Measurements from ENCODE around the gene KIF13A. TPM values are rescaled to one million over a fixed set of nuclear protein-coding genes. Genes with fewer than 3 reads are reported as not detected.
"Not testable (repeated sequence)": the region's sequence is repeated elsewhere in the genome, so short reads cannot be mapped to it uniquely, and the experiment has no call there.

The KIF13A gene
- total RNA-seq, 1 experiment from 2014 or later, result 0.07 TPM

GRCh38 chr6:17957904-17958620 is 29.4 kb downstream of the KIF13A start:
- no peaks in the 10 kb centered on the region for H3K4me1 ChIP-seq (ENCODE audit: low read length)
- no peaks in the 10 kb centered on the region for H3K9me3 ChIP-seq (ENCODE audit: low read length)
- no peaks in the 10 kb centered on the region for H3K9me2 ChIP-seq (replicated peaks; ENCODE audit: insufficient read depth, low read length)
- H3K27me3 ChIP-seq (ENCODE audit: low read length), result no peaks in the 10 kb centered on the region
- no peak overlapping the region for H3K4me2 ChIP-seq (ENCODE audit: low read depth, low read length, poor library complexity, severe bottlenecking)
- DNase-seq, result no peak
- H3K9ac ChIP-seq (ENCODE audit: low read length), result no peak overlapping the region
- no peak overlapping the region for H3K4me3 ChIP-seq (ENCODE audit: low read length)
- no peak overlapping the region for H3K27ac ChIP-seq (ENCODE audit: low read length)
- no peaks in the 10 kb centered on the region for H4K20me1 ChIP-seq (ENCODE audit: insufficient read depth, low read depth, low read length)
- H2AFZ ChIP-seq (ENCODE audit: low read length), result no peak overlapping the region
- H3K36me3 ChIP-seq (ENCODE audit: insufficient read depth, low read length), result no peaks in the 10 kb centered on the region
- H3K79me2 ChIP-seq (ENCODE audit: low read length), result no peaks in the 10 kb centered on the region

DNA sequence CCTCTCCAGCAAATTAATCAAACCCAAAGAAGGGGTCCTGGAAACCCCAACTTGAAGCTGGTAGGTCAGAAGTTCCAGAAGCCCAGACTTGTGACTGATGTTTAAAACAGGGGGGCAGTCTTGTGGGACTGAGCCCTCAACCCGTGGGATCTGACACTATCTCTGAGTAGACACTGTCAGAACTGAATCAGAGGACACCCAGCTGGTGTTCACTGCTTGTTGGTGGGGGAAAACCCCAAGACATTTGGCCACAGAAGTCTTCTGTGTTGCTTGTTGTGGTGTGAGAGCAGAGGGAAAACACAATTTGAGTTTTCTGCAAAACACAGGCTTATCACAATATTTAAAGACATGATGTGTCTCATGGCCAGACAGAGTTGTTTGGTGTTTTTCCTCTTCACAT is 29.9 kb downstream of the KIF13A start:
- Histone ChIP-seq H4K20me1 (ENCODE audit: insufficient read depth, low read depth, low read length) (no peaks in the 10 kb centered on the region), H3K4me2 (ENCODE audit: low read depth, low read length, poor library complexity, severe bottlenecking) (no peak overlapping the region), H3K27me3 (ENCODE audit: low read length) (no peaks in the 10 kb centered on the region), H2AFZ (ENCODE audit: low read length) (no peak overlapping the region), H3K9ac (ENCODE audit: low read length) (no peak overlapping the region), H3K27ac (ENCODE audit: low read length) (no peak overlapping the region), H3K9me2 (replicated peaks; ENCODE audit: insufficient read depth, low read length) (no peaks in the 10 kb centered on the region), H3K4me1 (ENCODE audit: low read length) (no peaks in the 10 kb centered on the region), H3K79me2 (ENCODE audit: low read length) (no peaks in the 10 kb centered on the region), H3K4me3 (ENCODE audit: low read length) (no peak overlapping the region), H3K9me3 (ENCODE audit: low read length) (no peaks in the 10 kb centered on the region), H3K36me3 (ENCODE audit: insufficient read depth, low read length) (no peaks in the 10 kb centered on the region)
- no peak for DNase-seq

DNA sequence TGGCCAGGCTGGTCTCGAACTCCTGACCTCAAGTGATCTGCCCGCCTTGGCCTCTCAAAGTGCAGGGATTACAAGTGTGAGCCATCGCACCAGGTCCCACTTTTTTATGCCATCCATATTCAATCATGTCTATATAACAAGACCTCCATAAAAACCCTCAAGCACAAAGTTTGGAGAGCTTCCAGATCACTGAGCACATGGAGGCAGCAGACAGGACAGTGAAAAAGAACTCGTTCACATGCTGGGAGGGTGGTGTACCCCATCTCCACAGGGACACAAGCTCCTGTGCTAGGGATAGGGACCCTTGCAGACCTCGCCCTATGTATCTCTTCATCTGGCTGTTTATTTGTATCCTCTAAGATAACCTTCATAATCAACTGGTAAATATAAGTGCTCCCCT is 30.3 kb downstream of the KIF13A start:
- H3K27ac ChIP-seq (ENCODE audit: low read length), result no peak overlapping the region
- H3K27me3 ChIP-seq (ENCODE audit: low read length), result no peaks in the 10 kb centered on the region
- H3K36me3 ChIP-seq (ENCODE audit: insufficient read depth, low read length), result no peaks in the 10 kb centered on the region
- no peaks in the 10 kb centered on the region for H3K4me1 ChIP-seq (ENCODE audit: low read length)
- H3K4me3 ChIP-seq (ENCODE audit: low read length), result no peak overlapping the region
- H3K9me3 ChIP-seq (ENCODE audit: low read length), result no peaks in the 10 kb centered on the region
- DNase-seq, result no peak
- H4K20me1 ChIP-seq (ENCODE audit: insufficient read depth, low read depth, low read length), result no peaks in the 10 kb centered on the region
- no peak overlapping the region for H3K9ac ChIP-seq (ENCODE audit: low read length)
- no peak overlapping the region for H2AFZ ChIP-seq (ENCODE audit: low read length)
- H3K9me2 ChIP-seq (replicated peaks; ENCODE audit: insufficient read depth, low read length), result no peaks in the 10 kb centered on the region
- H3K4me2 ChIP-seq (ENCODE audit: low read depth, low read length, poor library complexity, severe bottlenecking), result no peak overlapping the region
- H3K79me2 ChIP-seq (ENCODE audit: low read length), result no peaks in the 10 kb centered on the region

- no peaks in the 10 kb centered on the region for H3K9me3 ChIP-seq (ENCODE audit: low read length)
- H3K4me2 ChIP-seq (ENCODE audit: low read depth, low read length, poor library complexity, severe bottlenecking), result no peak overlapping the region
- no peaks in the 10 kb centered on the region for H3K79me2 ChIP-seq (ENCODE audit: low read length)
- no peaks in the 10 kb centered on the region for H3K9me2 ChIP-seq (replicated peaks; ENCODE audit: insufficient read depth, low read length)
- no peak overlapping the region for H3K27ac ChIP-seq (ENCODE audit: low read length)
- H4K20me1 ChIP-seq (ENCODE audit: insufficient read depth, low read depth, low read length), result no peaks in the 10 kb centered on the region
- H3K4me3 ChIP-seq (ENCODE audit: low read length), result no peak overlapping the region
- no peaks in the 10 kb centered on the region for H3K36me3 ChIP-seq (ENCODE audit: insufficient read depth, low read length)
- no peaks in the 10 kb centered on the region for H3K4me1 ChIP-seq (ENCODE audit: low read length)
- no peak for DNase-seq
- H3K9ac ChIP-seq (ENCODE audit: low read length), result no peak overlapping the region
- H3K27me3 ChIP-seq (ENCODE audit: low read length), result no peaks in the 10 kb centered on the region
- H2AFZ ChIP-seq (ENCODE audit: low read length), result no peak overlapping the region
Observed at GRCh38 chr6:17950095-17950494, 37.3 kb downstream of the KIF13A start.

GRCh38 chr6:17949168-17949567 is 38.3 kb downstream of the KIF13A start:
- Histone ChIP-seq H3K36me3 (ENCODE audit: insufficient read depth, low read length) (no peaks in the 10 kb centered on the region), H3K27ac (ENCODE audit: low read length) (no peak overlapping the region), H3K4me1 (ENCODE audit: low read length) (no peaks in the 10 kb centered on the region), H3K4me3 (ENCODE audit: low read length) (no peak overlapping the region), H3K9ac (ENCODE audit: low read length) (no peak overlapping the region), H3K27me3 (ENCODE audit: low read length) (no peaks in the 10 kb centered on the region), H3K9me2 (replicated peaks; ENCODE audit: insufficient read depth, low read length) (no peaks in the 10 kb centered on the region), H3K79me2 (ENCODE audit: low read length) (no peaks in the 10 kb centered on the region), H4K20me1 (ENCODE audit: insufficient read depth, low read depth, low read length) (no peaks in the 10 kb centered on the region), H3K9me3 (ENCODE audit: low read length) (no peaks in the 10 kb centered on the region), H2AFZ (ENCODE audit: low read length) (no peak overlapping the region), H3K4me2 (ENCODE audit: low read depth, low read length, poor library complexity, severe bottlenecking) (no peak overlapping the region)
- no peak for DNase-seq

DNA sequence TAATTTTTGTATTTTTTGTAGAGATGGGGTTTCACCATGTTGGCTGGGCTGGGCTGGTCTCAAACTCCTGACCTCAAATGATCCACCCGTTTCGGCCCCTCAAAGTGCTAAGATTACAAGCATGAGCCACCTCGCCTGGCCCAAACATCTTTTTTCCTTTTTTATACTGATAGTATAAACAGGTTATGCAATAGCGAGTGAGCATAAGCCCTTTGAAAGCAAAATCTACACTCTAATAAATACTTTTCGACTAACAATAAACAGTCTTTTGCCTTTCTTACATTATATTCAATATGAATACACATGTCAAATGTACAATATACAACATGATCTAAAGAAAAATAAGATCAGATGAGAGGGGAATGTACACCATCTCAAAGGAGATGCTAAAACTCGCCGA is 38.7 kb downstream of the KIF13A start:
- no peaks in the 10 kb centered on the region for H3K27me3 ChIP-seq (ENCODE audit: low read length)
- no peaks in the 10 kb centered on the region for H3K79me2 ChIP-seq (ENCODE audit: low read length)
- no peak overlapping the region for H3K4me3 ChIP-seq (ENCODE audit: low read length)
- no peaks in the 10 kb centered on the region for H3K9me3 ChIP-seq (ENCODE audit: low read length)
- H2AFZ ChIP-seq (ENCODE audit: low read length), result no peak overlapping the region
- no peak overlapping the region for H3K27ac ChIP-seq (ENCODE audit: low read length)
- no peaks in the 10 kb centered on the region for H3K9me2 ChIP-seq (replicated peaks; ENCODE audit: insufficient read depth, low read length)
- no peaks in the 10 kb centered on the region for H4K20me1 ChIP-seq (ENCODE audit: insufficient read depth, low read depth, low read length)
- H3K4me2 ChIP-seq (ENCODE audit: low read depth, low read length, poor library complexity, severe bottlenecking), result no peak overlapping the region
- no peaks in the 10 kb centered on the region for H3K36me3 ChIP-seq (ENCODE audit: insufficient read depth, low read length)
- H3K4me1 ChIP-seq (ENCODE audit: low read length), result no peaks in the 10 kb centered on the region
- DNase-seq, result no peak
- no peak overlapping the region for H3K9ac ChIP-seq (ENCODE audit: low read length)

DNA sequence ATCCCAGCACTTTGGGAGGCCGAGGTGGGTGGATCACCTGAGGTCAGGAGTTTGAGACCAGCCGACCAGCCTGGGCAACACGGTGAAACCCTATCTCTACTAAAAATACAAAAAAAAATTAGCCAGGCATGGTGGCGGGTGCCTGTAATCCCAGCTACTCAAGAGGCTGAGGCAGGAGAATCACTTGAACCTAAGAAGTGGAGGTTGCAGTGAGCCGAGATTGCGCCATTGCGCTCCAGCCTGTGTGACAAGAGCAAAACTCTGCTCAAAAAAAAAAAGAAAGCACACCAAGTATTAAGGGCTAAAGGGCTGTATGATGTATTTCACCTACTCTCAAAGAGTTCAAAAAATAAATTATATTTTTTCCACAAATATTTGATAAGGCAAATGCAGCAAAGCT is 39.9 kb downstream of the KIF13A start:
- not testable (repeated sequence) for H3K79me2 ChIP-seq (ENCODE audit: low read length); H3K9me3 ChIP-seq (ENCODE audit: low read length); H3K36me3 ChIP-seq (ENCODE audit: insufficient read depth, low read length); H4K20me1 ChIP-seq (ENCODE audit: insufficient read depth, low read depth, low read length); H2AFZ ChIP-seq (ENCODE audit: low read length); DNase-seq; H3K27ac ChIP-seq (ENCODE audit: low read length); H3K27me3 ChIP-seq (ENCODE audit: low read length); H3K9me2 ChIP-seq (replicated peaks; ENCODE audit: insufficient read depth, low read length); H3K4me3 ChIP-seq (ENCODE audit: low read length); H3K4me2 ChIP-seq (ENCODE audit: low read depth, low read length, poor library complexity, severe bottlenecking); H3K4me1 ChIP-seq (ENCODE audit: low read length); H3K9ac ChIP-seq (ENCODE audit: low read length)

DNA sequence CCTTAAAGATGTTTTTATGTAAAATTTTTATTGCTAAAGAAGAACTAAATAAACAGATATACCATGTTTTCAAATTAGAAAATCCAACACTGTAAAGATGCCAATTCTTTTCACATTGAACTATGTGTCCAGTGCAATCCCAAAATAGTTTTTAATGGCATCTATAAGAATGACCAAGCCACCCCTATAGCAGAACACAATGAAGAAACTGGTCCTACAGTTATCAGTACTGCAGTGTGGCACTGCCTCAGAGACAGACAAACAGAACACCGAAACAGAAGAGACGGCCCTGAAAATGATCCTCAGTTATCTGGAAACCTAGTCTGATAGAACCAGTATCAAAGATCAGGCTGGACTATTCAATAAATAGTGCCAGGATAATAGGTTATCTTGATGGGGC is 41.9 kb downstream of the KIF13A start:
- Histone ChIP-seq H3K79me2 (ENCODE audit: low read length) (no peaks in the 10 kb centered on the region), H3K4me2 (ENCODE audit: low read depth, low read length, poor library complexity, severe bottlenecking) (no peak overlapping the region), H3K9me2 (replicated peaks; ENCODE audit: insufficient read depth, low read length) (no peaks in the 10 kb centered on the region), H3K27me3 (ENCODE audit: low read length) (no peaks in the 10 kb centered on the region), H3K27ac (ENCODE audit: low read length) (no peak overlapping the region), H4K20me1 (ENCODE audit: insufficient read depth, low read depth, low read length) (no peaks in the 10 kb centered on the region), H3K4me1 (ENCODE audit: low read length) (no peaks in the 10 kb centered on the region), H3K36me3 (ENCODE audit: insufficient read depth, low read length) (no peaks in the 10 kb centered on the region), H3K4me3 (ENCODE audit: low read length) (no peak overlapping the region), H3K9ac (ENCODE audit: low read length) (no peak overlapping the region), H2AFZ (ENCODE audit: low read length) (no peak overlapping the region), H3K9me3 (ENCODE audit: low read length) (no peaks in the 10 kb centered on the region)
- DNase-seq, result no peak

GRCh38 chr6:17945111-17945510 is 42.3 kb downstream of the KIF13A start:
- DNase-seq, result no peak
- H3K4me3 ChIP-seq (ENCODE audit: low read length), result no peak overlapping the region
- H3K27me3 ChIP-seq (ENCODE audit: low read length), result no peaks in the 10 kb centered on the region
- H4K20me1 ChIP-seq (ENCODE audit: insufficient read depth, low read depth, low read length), result no peaks in the 10 kb centered on the region
- H3K36me3 ChIP-seq (ENCODE audit: insufficient read depth, low read length), result no peaks in the 10 kb centered on the region
- no peak overlapping the region for H3K27ac ChIP-seq (ENCODE audit: low read length)
- H3K9me3 ChIP-seq (ENCODE audit: low read length), result no peaks in the 10 kb centered on the region
- no peaks in the 10 kb centered on the region for H3K9me2 ChIP-seq (replicated peaks; ENCODE audit: insufficient read depth, low read length)
- H3K4me2 ChIP-seq (ENCODE audit: low read depth, low read length, poor library complexity, severe bottlenecking), result no peak overlapping the region
- no peaks in the 10 kb centered on the region for H3K79me2 ChIP-seq (ENCODE audit: low read length)
- H3K9ac ChIP-seq (ENCODE audit: low read length), result no peak overlapping the region
- no peaks in the 10 kb centered on the region for H3K4me1 ChIP-seq (ENCODE audit: low read length)
- H2AFZ ChIP-seq (ENCODE audit: low read length), result no peak overlapping the region

Data from Karpas-422 (cell line).